Skin epidermis (tissue), 12 donors: ENCODE measurements around the gene MAPKAPK2.
"Not testable (repeated sequence)": the region's sequence is repeated elsewhere in the genome, so short reads cannot be mapped to it uniquely, and the experiment has no call there.

Experiments used
- H3K27ac ChIP-seq, 21 experiments: fragments of 200-600 bp; sonication (generic) in 11 of 21; one replicate each; pipeline ENCODE4 v1.5.0; 2020; ENCODE audit warnings: mild to moderate bottlenecking in 3 of 21, inconsistent platforms in 2 of 21, moderate library complexity in 2 of 21
- H3K4me3 ChIP-seq, 7 experiments: fragments of 200-600 bp; sonication (generic) in 2 of 7; one replicate each; pipeline ENCODE4 v1.5.0; 2020; ENCODE audit warnings: inconsistent platforms in 2 of 7, mild to moderate bottlenecking in 2 of 7, moderate library complexity in 1 of 7

Gene MAPKAPK2

DNA sequence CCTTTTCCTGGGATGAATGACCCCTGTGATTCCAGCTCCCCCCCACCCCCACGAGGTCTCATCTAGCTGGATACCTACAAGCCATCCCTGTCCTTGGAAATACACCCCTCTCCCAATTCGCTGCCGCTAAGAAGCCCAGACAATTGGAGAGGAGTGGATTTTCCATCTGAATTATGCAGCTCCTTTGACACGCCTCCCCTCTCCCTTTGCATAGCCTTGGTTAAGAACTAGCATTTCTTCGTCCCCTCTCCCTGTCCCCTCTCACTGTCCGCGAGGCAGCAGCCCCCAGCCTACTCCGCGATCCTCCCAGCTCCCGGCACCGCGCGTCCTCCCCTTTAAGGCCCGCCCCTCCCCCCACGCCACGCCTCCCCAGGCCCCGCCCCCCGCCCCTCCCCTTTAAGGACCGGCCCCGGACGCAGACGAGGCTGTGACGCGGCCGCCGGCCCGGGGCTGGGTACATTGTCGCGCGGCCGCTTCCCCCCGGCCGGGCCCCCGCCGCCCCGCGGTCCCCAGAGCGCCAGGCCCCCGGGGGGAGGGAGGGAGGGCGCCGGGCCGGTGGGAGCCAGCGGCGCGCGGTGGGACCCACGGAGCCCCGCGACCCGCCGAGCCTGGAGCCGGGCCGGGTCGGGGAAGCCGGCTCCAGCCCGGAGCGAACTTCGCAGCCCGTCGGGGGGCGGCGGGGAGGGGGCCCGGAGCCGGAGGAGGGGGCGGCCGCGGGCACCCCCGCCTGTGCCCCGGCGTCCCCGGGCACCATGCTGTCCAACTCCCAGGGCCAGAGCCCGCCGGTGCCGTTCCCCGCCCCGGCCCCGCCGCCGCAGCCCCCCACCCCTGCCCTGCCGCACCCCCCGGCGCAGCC lies at the start of gene MAPKAPK2:
TSS of gene MAPKAPK2 (plus strand) at position 428 of the 856 bp plus-strand sequence. CDS start at position 753, 325 bp downstream.
- Histone ChIP-seq H3K4me3 (peak within 1 kb of the TSS; percentile 55 to 83 (median 79)), H3K27ac (peak within 1 kb of the TSS; percentile 86 to 99 (median 94))

DNA sequence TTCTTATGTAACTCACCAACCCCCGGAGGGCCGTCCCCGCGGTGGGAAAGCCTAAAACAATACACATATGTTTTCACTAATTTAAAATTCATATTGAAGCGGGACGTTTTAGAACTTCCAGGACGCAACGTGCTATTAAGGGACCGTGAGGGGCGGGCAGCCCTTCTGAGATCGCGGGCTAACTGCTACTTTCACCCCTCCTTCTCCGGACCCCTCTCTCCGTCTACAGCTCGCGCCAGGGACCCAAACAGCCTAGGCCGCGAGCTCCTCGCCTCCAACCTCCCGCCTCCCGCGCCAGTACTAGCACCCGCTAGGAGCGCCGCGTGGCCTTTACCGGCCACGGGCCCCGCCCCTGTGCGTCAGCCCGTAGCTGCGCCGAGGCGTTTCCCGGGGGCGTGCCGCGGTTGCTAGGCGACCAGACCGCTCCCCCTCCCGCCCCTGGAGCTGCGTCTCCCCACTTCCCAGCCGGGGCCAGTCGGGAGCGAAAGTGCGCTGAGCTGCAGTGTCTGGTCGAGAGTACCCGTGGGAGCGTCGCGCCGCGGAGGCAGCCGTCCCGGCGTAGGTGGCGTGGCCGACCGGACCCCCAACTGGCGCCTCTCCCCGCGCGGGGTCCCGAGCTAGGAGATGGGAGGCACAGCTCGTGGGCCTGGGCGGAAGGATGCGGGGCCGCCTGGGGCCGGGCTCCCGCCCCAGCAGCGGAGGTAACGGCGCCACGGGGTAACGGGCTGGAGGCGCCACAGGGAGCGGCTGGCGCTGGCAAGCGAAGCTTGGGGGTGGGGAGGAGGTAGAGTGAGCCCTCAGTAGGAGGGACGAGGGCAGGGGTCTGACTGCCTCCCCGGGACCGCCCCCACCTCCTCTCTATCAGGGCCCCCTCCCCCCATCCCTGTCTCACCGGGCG lies 49.4 kb upstream of the MAPKAPK2 start, which contains the start of gene DYRK3:
TSS of gene DYRK3 (plus strand) at position 457 of the 898 bp plus-strand sequence. CDS start at position 625, 168 bp downstream.
- peak within 1 kb of the TSS; percentile 53 to 86 (median 73) for H3K4me3 ChIP-seq
- peak within 1 kb of the TSS in 20 of 21 experiments; percentile 14 to 90 (median 79) for H3K27ac ChIP-seq

DNA sequence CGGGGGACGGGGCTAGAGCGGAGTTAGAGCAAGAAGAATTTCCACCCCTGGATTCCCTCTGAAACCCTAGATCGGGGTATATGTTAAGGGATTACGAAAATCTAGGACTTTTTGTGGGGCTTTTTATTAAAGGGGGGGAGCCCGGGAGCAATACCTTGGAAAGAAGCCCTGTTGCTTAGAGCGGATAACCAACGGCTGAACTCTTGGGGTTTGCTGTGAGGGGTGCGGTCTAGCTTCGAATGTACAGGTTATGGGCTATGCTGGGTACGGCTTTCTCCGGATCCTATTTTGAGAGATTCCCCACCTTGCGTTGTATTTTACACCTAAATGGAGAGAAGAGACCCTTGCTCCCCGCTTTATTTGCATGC lies 48.7 kb upstream of the MAPKAPK2 start:
- Histone ChIP-seq H3K4me3 (peak overlapping the region; percentile 53 to 86 (median 73)), H3K27ac (peak overlapping the region in 20 of 21 experiments; percentile 14 to 90 (median 79))

- no peak overlapping the region for H3K4me3 ChIP-seq
- H3K27ac ChIP-seq = peak overlapping the region in 2 of 21 experiments; percentile 3 to 10
These were observed 48.0 kb upstream of the MAPKAPK2 start for GRCh38 chr1:206636671-206637070.

GRCh38 chr1:206637605-206638004 lies 47.1 kb upstream of the MAPKAPK2 start:
- H3K4me3 ChIP-seq = no peak overlapping the region
- no peak overlapping the region for H3K27ac ChIP-seq

- H3K4me3 ChIP-seq, H3K27ac ChIP-seq: not testable (repeated sequence)
These were observed 42.6 kb upstream of the MAPKAPK2 start for GRCh38 chr1:206642074-206642473.

- no peak overlapping the region for H3K4me3 ChIP-seq
- H3K27ac ChIP-seq = no peak overlapping the region
These were observed 41.5 kb upstream of the MAPKAPK2 start for GRCh38 chr1:206643118-206643698.

- Histone ChIP-seq H3K4me3 (no peak overlapping the region), H3K27ac (no peak overlapping the region)
These were observed 38.2 kb upstream of the MAPKAPK2 start for GRCh38 chr1:206646504-206646903.

- no peak overlapping the region for H3K4me3 ChIP-seq
These were observed 37.5 kb upstream of the MAPKAPK2 start for GRCh38 chr1:206647224-206647623.

GRCh38 chr1:206649261-206649921 lies 35.3 kb upstream of the MAPKAPK2 start:
- Histone ChIP-seq H3K27ac (peak overlapping the region in 3 of 21 experiments; percentile 2 to 24 (median 18)), H3K4me3 (no peak overlapping the region)

More at GRCh38 chr1:206647224-206647623, 37.5 kb upstream of the MAPKAPK2 start:
- H3K27ac ChIP-seq = no peak overlapping the region

- H3K27ac ChIP-seq = no peak overlapping the region
These were observed 33.7 kb upstream of the MAPKAPK2 start for GRCh38 chr1:206651014-206651413.

GRCh38 chr1:206651958-206652890 lies 32.5 kb upstream of the MAPKAPK2 start:
- H3K27ac ChIP-seq = no peak overlapping the region
- no peak overlapping the region for H3K4me3 ChIP-seq

More at GRCh38 chr1:206651014-206651413, 33.7 kb upstream of the MAPKAPK2 start:
- H3K4me3 ChIP-seq = no peak overlapping the region

DNA sequence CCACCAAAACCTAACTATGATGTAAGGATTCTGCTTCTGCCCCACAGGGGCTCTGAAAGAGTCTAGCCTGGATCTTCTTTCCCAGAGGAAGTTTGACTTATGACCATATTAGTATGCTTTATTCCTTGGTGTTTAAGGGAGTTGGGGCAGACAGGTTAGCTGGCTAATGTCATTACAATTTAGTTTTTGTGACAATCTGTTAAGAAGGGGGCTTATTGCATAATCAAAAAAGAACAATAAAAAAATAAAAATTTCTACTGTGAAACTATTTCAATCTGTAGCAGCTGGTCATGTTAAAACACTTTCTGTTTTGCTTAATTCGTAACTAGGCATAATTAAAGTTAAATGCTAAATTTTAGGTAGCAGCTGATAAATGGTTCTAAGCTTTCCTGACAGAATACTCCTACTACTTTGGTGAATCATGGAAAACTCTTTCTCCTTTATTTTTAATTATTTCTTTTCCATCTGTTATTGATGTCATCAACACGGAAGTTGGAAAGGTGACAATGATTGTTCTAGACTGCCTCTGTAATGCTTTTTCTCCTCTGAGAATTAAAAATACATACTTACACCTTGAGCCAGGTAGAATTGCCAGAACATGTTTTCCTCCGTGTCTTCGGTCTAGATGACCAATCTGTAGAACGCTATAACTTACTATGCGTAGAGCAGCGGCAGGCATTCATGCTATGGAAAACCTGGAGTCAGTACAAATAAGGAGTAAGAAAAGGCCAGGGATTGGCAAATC lies 30.8 kb upstream of the MAPKAPK2 start:
- H3K27ac ChIP-seq = peak overlapping the region in 3 of 21 experiments; percentile 10 to 14 (median 11)
- H3K4me3 ChIP-seq = no peak overlapping the region

GRCh38 chr1:206654828-206655227 lies 29.9 kb upstream of the MAPKAPK2 start:
- H3K27ac ChIP-seq = peak overlapping the region in 3 of 21 experiments; percentile 10 to 29 (median 11)
- no peak overlapping the region for H3K4me3 ChIP-seq

DNA sequence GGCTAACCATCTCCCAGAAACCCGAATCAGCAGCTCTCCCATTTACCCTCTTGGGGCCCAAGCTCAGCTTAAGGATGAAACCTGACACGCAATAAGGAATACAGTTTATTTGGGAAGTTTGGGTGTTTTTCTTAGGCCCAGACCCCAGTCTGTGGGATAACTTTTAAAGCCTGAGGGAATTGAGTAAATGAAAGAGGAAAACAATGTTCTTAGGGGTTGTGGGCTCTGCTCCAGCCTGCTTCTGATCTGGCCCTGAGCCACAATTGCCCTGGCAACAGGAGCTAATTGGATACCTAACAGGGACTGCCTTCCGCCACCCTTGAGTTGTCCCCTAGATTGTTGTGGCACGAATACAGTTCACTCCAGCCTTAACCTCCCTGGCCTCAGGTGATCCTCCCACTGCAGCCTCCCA lies 29.2 kb upstream of the MAPKAPK2 start:
- Histone ChIP-seq H3K27ac (peak overlapping the region in 2 of 21 experiments; percentile 29 to 39), H3K4me3 (no peak overlapping the region)

DNA sequence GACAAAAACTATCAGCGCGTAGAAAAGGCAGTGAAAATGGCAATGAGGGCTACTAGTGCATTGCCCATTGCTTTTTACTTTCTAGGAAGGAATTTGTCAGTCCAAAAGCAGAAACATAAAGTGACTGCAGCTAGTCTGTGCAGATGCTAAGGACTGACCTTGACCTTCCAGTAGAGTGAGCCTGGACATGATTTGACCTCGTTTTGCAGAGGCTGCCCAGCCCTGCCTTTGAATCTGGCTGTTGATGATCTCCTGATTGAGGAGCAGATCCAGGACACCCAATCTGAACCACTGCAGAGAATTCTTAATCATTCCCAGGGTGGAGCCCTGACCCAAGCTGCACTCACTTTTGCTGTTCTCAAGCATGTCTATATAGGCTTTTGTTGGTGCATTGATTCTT lies 27.8 kb upstream of the MAPKAPK2 start:
- no peak overlapping the region for H3K27ac ChIP-seq

DNA sequence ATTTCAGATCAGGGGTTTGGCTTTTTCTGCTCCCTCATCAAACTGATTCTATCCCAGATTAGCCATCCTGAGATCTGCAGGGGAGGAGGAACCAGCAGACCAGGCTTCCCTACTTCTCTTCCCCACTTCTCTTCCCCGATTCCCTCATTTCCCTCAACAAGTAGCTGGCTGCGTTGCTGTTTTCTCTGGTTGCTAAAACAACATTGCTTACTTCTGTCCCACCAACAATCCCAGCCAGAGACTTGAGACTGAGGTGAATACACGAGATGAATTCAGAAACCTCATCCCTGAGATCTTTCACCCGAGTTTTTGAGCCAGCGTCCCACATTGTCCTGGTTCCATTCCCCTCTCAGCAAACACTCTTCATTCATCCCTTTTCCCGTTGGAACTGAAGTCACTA lies 27.0 kb upstream of the MAPKAPK2 start:
- Histone ChIP-seq H3K4me3 (no peak overlapping the region), H3K27ac (no peak overlapping the region)

More for the DNA sequence above, 27.8 kb upstream of the MAPKAPK2 start:
- no peak overlapping the region for H3K4me3 ChIP-seq
